MM.1S (cell line): Measurements from ENCODE around the gene AUTS2.

ENCODE experiments used
- DNase-seq: peaks from one replicate; pipeline ENCODE4 v3.0.0-alpha.2; 2015
- H2AFZ ChIP-seq: fragments of 300-600 bp; sonication (generic); 2 replicates; pipeline ENCODE4 v1.6.0; 2016; ENCODE audit warnings: antibody characterized with exemption, low read length
- H3F3A ChIP-seq: fragments of 300-600 bp; sonication (generic); 2 replicates; pipeline ENCODE4 v1.6.1; 2016; ENCODE audit warnings: mild to moderate bottlenecking, antibody characterized with exemption, low read length, moderate library complexity, mixed read lengths; ENCODE audit not compliant: insufficient read depth
- H3K27ac ChIP-seq: fragments of 300-600 bp; sonication (generic); 2 replicates; pipeline ENCODE4 v1.5.1; 2016; ENCODE audit warnings: mild to moderate bottlenecking, low read length
- H3K27me3 ChIP-seq: fragments of 300-600 bp; sonication (generic); replicated peaks from 2 replicates; pipeline ENCODE4 v1.6.0; 2016; ENCODE audit warnings: low read length; ENCODE audit not compliant: insufficient read depth
- H3K36me3 ChIP-seq: fragments of 300-600 bp; sonication (generic); replicated peaks from 2 replicates; pipeline ENCODE4 v1.6.1; 2016; ENCODE audit warnings: mild to moderate bottlenecking, low read length, mixed read lengths; ENCODE audit not compliant: insufficient read depth
- H3K4me1 ChIP-seq: fragments of 300-600 bp; sonication (generic); 2 replicates; pipeline ENCODE4 v1.6.1; 2016; ENCODE audit warnings: low read length, mixed read lengths
- H3K4me2 ChIP-seq: fragments of 300-600 bp; sonication (generic); 2 replicates; pipeline ENCODE4 v1.6.0; 2016; ENCODE audit warnings: low read depth, low read length
- H3K4me3 ChIP-seq: fragments of 300-600 bp; sonication (generic); 2 replicates; pipeline ENCODE4 v1.5.1; 2016; ENCODE audit warnings: low read length, mixed read lengths
- H3K79me2 ChIP-seq: fragments of 300-600 bp; sonication (generic); 2 replicates; pipeline ENCODE4 v1.6.1; 2016; ENCODE audit warnings: mixed run types, low read length, mixed read lengths
- H3K9ac ChIP-seq: fragments of 300-600 bp; sonication (generic); 2 replicates; pipeline ENCODE4 v1.6.1; 2016; ENCODE audit warnings: low read length, mixed read lengths
- H3K9me2 ChIP-seq: fragments of 300-600 bp; sonication (generic); replicated peaks from 2 replicates; pipeline ENCODE4 v1.6.1; 2016; ENCODE audit warnings: mild to moderate bottlenecking, low read length, mixed read lengths; ENCODE audit not compliant: insufficient read depth
- H3K9me3 ChIP-seq: fragments of 300-600 bp; sonication (generic); replicated peaks from 2 replicates; pipeline ENCODE4 v1.6.1; 2016; ENCODE audit warnings: mild to moderate bottlenecking, low read length, mixed read lengths; ENCODE audit not compliant: insufficient read depth
- H4K20me1 ChIP-seq: fragments of 300-600 bp; sonication (generic); 2 replicates; pipeline ENCODE4 v1.6.1; 2016; ENCODE audit warnings: mild to moderate bottlenecking, low read length, moderate library complexity, mixed read lengths; ENCODE audit not compliant: insufficient read depth
- EZH2 ChIP-seq: fragments of 300-600 bp; sonication (generic); optimal IDR thresholded peaks from 2 replicates; pipeline ENCODE3; 2017; ENCODE audit warnings: low read depth, mild to moderate bottlenecking, antibody characterized with exemption, low read length, mixed read lengths
- EZH2phosphoT487 ChIP-seq: fragments of 300-600 bp; sonication (generic); IDR thresholded peaks from 2 replicates; pipeline ENCODE4 v1.6.1; 2018; ENCODE audit warnings: antibody characterized with exemption, low read length
- TF ChIP-seq, protein P1 (sequence below): fragments of 300-600 bp; sonication (generic); IDR thresholded peaks from 2 replicates; pipeline ENCODE4 v1.5.1; 2016; ENCODE audit warnings: antibody characterized with exemption, low read length, mixed read lengths

Gene AUTS2

DNA sequence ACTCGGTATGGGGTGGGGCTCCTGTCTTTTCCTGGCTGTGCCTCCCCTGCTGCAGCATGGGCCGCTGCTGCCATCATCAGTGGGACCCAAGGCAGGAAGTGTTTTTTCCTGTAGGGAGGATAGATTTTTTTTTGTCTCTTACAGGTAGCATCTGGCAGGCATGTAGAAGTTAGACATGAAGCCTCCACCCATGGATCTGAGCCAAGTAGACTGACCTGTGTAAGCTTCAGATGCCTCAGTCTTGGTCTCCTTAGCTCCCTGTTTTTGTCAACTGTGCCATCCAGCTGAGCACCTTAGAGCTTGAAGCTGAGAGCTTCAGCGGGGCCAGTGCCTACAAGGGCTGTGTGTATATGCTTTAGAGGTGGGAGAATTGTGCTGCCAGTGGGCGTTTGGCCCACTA, 93.5 kb downstream of the AUTS2 start:
- Histone ChIP-seq H3K4me3 (no peak overlapping the region), H3K27me3 (peaks cover 3% of the 10 kb centered on the region; the same call in 1 of the 2 replicates), H3K9me2 (no peaks in the 10 kb centered on the region), H3K9ac (no peak overlapping the region), H3K36me3 (no peaks in the 10 kb centered on the region), H3K4me1 (peaks cover 7% of the 10 kb centered on the region), H2AFZ (no peak overlapping the region), H4K20me1 (no peaks in the 10 kb centered on the region), H3K79me2 (no peaks in the 10 kb centered on the region), H3K4me2 (no peak overlapping the region), H3K27ac (no peak overlapping the region), H3K9me3 (no peaks in the 10 kb centered on the region), H3F3A (0 out of 2 replicates have a peak, but pooled peaks cover 11% of the 10 kb centered on the region)
- no peak for DNase-seq
- TF ChIP-seq EZH2phosphoT487 (no peak), EZH2 (no peak)
- TF ChIP-seq, protein P1, sequence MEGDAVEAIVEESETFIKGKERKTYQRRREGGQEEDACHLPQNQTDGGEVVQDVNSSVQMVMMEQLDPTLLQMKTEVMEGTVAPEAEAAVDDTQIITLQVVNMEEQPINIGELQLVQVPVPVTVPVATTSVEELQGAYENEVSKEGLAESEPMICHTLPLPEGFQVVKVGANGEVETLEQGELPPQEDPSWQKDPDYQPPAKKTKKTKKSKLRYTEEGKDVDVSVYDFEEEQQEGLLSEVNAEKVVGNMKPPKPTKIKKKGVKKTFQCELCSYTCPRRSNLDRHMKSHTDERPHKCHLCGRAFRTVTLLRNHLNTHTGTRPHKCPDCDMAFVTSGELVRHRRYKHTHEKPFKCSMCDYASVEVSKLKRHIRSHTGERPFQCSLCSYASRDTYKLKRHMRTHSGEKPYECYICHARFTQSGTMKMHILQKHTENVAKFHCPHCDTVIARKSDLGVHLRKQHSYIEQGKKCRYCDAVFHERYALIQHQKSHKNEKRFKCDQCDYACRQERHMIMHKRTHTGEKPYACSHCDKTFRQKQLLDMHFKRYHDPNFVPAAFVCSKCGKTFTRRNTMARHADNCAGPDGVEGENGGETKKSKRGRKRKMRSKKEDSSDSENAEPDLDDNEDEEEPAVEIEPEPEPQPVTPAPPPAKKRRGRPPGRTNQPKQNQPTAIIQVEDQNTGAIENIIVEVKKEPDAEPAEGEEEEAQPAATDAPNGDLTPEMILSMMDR = no peak

DNA sequence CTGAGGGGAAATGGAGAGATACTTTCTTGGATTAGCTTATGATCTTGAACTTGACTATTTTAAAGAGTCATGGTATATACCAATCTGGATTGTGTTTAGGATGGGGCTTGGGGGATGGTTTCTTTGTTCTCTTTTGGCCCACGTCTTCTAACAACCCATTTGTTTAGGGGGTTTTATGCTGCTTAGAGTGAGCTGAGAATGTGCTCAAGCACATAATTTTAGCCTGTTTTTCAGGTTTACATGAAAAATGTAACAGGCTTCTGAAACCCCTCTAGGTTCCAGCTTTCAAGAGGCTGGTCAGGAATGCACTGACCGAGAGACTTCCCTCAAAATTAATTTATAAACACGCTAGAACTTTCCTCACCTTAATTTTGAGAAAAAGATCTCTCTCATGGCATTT, 94.3 kb downstream of the AUTS2 start:
- H3F3A ChIP-seq = 0 out of 2 replicates have a peak, but pooled peaks cover 11% of the 10 kb centered on the region
- no peak overlapping the region for H3K27ac ChIP-seq
- H3K27me3 ChIP-seq = peaks cover 6% of the 10 kb centered on the region; the same call in 1 of the 2 replicates

GRCh38 chr7:69693042-69693441, 94.8 kb downstream of the AUTS2 start:
- no peaks in the 10 kb centered on the region for H4K20me1 ChIP-seq

More for the DNA sequence above, 94.3 kb downstream of the AUTS2 start:
- Histone ChIP-seq H3K4me2 (no peak overlapping the region), H3K4me1 (peaks cover 8% of the 10 kb centered on the region), H3K9me3 (no peaks in the 10 kb centered on the region), H3K9ac (no peak overlapping the region), H4K20me1 (no peaks in the 10 kb centered on the region), H3K9me2 (no peaks in the 10 kb centered on the region), H3K36me3 (no peaks in the 10 kb centered on the region), H3K79me2 (no peaks in the 10 kb centered on the region), H2AFZ (no peak overlapping the region), H3K4me3 (no peak overlapping the region)
- TF ChIP-seq, protein P1 = no peak
- TF ChIP-seq EZH2 = no peak
- no peak for TF ChIP-seq EZH2phosphoT487
- no peak for DNase-seq

More at GRCh38 chr7:69693042-69693441, 94.8 kb downstream of the AUTS2 start:
- H3K4me2 ChIP-seq = no peak overlapping the region
- H3K27me3 ChIP-seq = peaks cover 6% of the 10 kb centered on the region; the same call in 1 of the 2 replicates
- H3K4me1 ChIP-seq = peaks cover 8% of the 10 kb centered on the region
- H3F3A ChIP-seq = 0 out of 2 replicates have a peak, but pooled peaks cover 11% of the 10 kb centered on the region
- no peak overlapping the region for H3K27ac ChIP-seq
- H3K36me3 ChIP-seq = no peaks in the 10 kb centered on the region
- TF ChIP-seq, protein P1 = no peak
- TF ChIP-seq EZH2 = no peak
- no peak for TF ChIP-seq EZH2phosphoT487
- no peak overlapping the region for H3K4me3 ChIP-seq
- H3K9ac ChIP-seq = no peak overlapping the region
- H2AFZ ChIP-seq = no peak overlapping the region
- DNase-seq = no peak
- H3K79me2 ChIP-seq = no peaks in the 10 kb centered on the region
- H3K9me2 ChIP-seq = no peaks in the 10 kb centered on the region
- no peaks in the 10 kb centered on the region for H3K9me3 ChIP-seq
